GM18507 (cell line): ENCODE measurements around the gene WASF3.

ENCODE experiments used
- DNase-seq: peaks from one replicate; pipeline ENCODE4 v3.0.0; 2011; ENCODE audit warnings: low read depth; ENCODE audit not compliant: insufficient read length; ENCODE audit errors: extremely low spot score
- FAIRE-seq: peaks from 2 replicates; lab custom pipeline; 2011; peaks lifted over from hg19 to GRCh38; lab: Jason Lieb, UNC

The WASF3 gene

GRCh38 chr13:26735677-26736076, 178.2 kb downstream of the WASF3 start:
- FAIRE-seq: no peak
- no peak for DNase-seq
